Spleen (tissue), 7 donors: ENCODE data around the gene SLC24A3.

Experiments
- CTCF ChIP-seq, 11 experiments: fragments of 200-600 bp in 7 of 11; fragments of 450-650 bp in 4 of 11; sonication (generic) in 4 of 11; IDR thresholded peaks in 8 of 11; conservative IDR thresholded peaks in 3 of 11; 1 replicate in 7 of 11; 2 replicates in 4 of 11; pipeline versions ENCODE4 v1.4.0 to v1.8.0; 2016 to 2021; ENCODE audit warnings: antibody characterized with exemption in 11 of 11, inconsistent platforms in 4 of 11, mild to moderate bottlenecking in 1 of 11
- POLR2AphosphoS5 ChIP-seq, 3 donors: sonication (generic); formaldehyde crosslinking; IDR thresholded peaks; one replicate each; pipeline ENCODE4 v1.5.1; 2017; ENCODE audit warnings: antibody characterized with exemption in 3 of 3
- donor health status: DM: no; HTN: no; CAD: no; lungs with moderate emphysema.
- donor health status: DM: no; HTN: no; CAD: no.
- donor health status: DM: no; HTN: no; CAD: no.

- TF ChIP-seq POLR2AphosphoS5 (IDR thresholded peaks at IDR 0.05) (no peak), CTCF (IDR thresholded peaks at IDR 0.05 in 8 of 11, conservative IDR thresholded peaks at IDR 0.05 in 3 of 11) (no peak)
Observed at GRCh38 chr20:19677336-19677735, 464.9 kb downstream of the SLC24A3 start.
